Measurements from ENCODE around the gene GNPTG.

Gene GNPTG

DNA sequence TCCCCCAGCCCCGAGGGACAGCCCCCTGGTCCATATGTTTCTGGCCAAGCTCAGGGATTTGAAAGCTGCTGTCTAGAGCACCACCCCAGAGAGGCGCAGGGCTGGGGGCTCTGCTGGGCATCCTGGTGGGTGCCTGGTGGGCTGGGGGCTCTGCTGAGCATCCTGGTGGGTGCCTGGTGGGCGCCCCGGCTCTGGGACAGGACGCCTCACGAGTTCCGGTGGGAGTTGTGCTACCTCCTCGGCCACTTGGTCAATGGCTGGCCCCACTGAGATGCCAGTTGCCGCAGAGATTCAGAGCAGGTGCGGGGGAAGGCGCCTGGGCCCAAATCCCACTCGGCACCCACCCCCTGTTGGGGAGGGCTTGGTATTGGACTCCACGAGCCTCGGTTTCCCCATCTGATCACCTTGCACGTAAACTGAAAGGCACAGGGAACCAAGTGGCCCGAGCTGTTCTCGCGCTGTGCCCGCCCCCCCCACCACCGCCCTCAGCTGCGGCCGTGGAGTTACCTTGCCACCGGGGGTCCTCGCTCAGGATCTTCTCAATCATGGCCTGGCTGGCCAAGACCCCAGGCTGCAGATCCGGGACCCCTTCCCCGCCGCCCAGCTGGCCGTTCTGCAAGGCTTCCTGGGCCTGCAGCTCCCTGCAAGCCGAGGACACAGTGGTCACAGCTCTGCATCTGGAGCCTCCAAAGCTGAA, 49.5 kb downstream of the GNPTG start:
- DNase-seq: no peak

DNA sequence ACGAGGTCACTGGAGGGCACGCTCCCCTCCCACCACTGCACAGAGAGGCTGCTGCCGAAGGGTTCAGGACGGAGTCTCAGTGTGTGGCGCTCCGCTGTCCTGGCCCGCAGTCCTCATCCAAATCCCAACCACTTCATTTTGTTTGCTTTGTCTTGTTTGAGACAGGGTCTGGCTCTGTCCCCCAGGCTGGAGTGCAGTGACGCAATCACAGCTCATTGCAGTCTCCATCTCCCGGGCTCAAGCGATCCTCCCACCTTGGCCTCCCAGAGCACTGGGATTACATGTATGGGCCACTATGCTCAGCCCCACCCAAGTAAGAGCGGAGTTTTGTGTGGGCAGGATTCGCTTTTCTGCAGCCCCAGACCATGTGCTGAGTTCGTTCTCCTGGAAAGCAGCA, 50.0 kb downstream of the GNPTG start:
- DNase-seq: no peak

DNA sequence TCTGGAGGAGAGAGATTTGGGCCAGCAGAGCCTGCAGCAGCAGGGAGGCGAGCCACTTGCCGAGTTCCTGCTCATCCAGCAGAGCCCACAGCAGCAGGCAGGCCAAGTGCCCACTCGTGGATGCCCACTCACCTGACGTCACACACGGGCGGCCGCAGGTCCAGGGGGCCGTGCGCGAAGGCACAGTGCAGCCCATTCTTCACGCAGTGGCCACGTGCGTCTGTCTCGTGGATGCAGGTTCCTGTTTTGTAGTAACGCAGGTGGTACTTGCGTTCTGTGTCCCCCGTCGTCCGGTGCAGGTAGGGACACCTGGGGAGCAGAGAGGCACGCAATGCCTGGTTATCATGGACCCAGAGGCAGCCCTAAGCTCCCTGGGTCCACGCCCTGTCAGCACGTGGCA, 51.3 kb downstream of the GNPTG start:
- DNase-seq: no peak

DNA sequence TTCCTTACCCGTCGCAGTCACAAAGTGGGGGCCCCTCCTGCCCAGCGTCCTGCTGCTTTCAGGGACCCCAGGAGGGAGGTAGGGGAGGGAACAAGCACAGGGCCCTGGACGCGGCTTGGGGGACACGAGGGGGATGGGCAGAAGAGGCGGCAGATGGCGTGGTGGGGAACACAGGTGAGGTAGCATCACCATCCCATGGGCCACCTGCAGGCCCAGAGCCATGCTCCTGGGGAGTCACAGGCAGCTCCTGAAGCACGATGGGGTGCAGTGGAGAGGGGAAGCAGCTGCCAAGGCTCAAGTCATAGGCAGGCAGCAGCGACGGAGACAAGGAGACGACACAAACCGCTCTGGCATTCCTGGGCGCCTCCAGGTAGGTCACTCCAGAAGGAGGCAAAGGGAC, 52.0 kb downstream of the GNPTG start:
- no peak for DNase-seq

DNA sequence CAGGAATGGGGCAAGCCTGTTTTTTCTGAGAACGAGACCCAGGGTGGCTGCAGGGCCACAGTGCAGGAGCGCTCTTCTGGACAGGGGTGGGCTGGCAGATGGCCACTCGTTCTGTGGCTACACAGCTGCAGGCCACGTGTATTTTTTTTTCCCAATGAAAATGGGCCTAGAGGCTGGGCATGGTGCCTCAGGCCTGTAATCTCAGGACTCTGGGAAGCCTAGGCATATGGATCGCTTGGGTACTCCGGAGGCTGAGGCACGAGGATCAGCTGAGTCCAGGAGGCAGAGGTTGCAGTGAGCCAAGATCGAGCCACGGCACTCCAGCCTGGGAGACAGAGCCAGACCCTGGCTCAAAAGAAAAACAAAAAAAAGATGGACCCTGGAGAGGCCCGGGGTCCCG, 56.0 kb downstream of the GNPTG start:
- no peak for DNase-seq

DNA sequence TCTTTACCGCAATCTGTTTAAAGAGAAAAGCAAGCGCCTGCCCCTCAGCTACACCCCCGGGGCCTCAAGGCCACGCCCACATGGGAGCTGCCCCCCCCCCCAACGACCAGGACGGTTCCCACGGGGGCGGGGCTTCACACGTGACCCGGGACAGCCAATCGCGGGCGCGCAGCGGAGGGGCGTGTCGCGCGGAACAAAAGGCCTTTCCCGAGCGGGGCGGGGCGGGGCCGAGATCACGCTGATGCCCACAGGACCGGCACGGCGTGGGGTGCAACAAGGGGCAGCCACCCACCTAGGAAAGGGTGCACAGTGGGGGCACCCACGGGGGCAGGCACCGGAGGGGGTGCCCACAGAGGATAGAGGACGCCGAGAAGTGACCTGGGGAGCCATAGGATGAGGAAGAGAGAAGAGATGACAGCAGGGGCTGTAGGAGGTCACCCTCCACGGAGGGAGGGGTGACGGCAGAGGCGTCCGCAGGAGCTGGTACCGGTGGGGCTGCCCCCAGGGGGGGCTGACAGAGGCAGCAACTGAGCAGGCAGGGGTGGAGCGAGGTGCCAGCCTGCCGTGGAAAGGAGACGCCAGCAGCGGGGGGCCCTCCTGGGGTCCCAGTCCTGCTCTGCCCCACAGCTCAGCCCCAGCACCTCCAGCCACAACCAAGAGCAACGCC, 56.6 kb downstream of the GNPTG start:
- DNase-seq: peak; percentile 99

DNA sequence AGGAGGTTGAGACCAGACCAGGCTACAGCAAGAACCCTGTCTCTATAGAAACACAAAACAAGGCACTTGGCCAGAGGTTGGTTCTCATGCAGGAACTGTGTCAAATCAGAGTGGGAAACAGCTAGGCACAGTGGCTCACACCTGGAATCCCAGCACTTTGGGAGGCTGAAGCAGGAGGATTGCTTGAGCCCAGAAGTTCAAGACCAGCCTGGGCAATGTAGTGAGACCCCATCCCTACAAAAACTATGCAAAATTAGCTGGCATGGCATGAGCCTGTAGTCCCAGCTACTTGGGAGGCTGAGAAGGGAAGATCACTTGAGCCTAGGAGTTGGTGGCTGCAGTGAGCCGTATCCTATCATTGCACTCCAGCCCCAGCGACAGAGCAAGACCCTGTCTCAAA, 61.1 kb downstream of the GNPTG start:
- no peak for DNase-seq
